ENCODE measurements around the gene TEX47. TPM values are rescaled to one million over a fixed set of nuclear protein-coding genes. Genes with fewer than 3 reads are reported as not detected.

Gene TEX47
- total RNA-seq, 2 donors from 2014 or later: not detected

DNA sequence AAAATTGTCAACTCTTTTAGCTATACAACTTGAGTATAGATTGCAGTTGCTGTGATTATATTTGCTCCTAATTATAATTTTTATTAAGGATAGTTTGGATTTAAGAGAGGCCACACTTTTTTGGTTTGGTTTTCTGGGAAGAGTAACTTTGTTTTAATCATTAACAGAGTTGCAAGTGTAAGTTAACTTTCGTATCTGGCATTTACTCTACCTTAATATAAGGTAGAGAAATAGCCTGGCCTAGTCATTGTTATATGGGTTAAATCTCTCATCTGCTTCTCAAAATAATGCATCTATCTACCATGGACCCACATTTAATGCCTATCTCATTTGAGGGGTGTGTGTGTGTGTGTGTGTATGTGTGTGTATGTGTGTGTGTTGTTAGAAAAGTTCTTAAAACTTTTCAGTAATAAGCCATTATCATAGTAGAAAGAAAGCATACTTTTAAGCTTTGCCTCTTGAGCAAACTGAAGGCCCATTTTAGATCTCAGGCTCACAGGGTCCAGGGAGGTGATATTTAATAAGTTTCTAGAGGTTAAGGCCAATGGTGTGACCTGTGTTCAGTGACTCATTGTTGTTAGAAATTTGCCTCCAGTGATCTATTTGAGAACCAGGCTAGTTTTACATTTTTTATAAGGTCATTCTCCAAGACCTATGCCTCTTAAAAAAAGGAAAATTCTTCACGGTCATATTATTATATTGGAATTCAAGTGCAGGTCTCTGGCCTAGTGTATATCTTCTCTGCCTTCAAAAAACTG, 10.9 kb upstream of the TEX47 start:
- Mint-ChIP-seq H3K9me3 (no peaks in the 10 kb centered on the region), H3K4me3 (no peak overlapping the region), H3K36me3 (ENCODE audit: low read depth) (no peaks in the 10 kb centered on the region), H3K27me3 (ENCODE audit: insufficient read depth) (no peaks in the 10 kb centered on the region), H3K27ac (no peak overlapping the region), H3K4me1 (peaks cover 8% of the 10 kb centered on the region)
- Histone ChIP-seq H3K4me3 (ENCODE audit: low read length) (no peak overlapping the region), H3K36me3 (ENCODE audit: control insufficient read depth, insufficient read depth, low read length) (no peaks in the 10 kb centered on the region), H3K27ac (ENCODE audit: low read depth, low read length) (no peak overlapping the region), H3K9me3 (ENCODE audit: control insufficient read depth, low read length) (no peaks in the 10 kb centered on the region), H3K27me3 (ENCODE audit: control insufficient read depth, insufficient read depth, low read length, poor library complexity, severe bottlenecking) (no peaks in the 10 kb centered on the region), H3K9ac (ENCODE audit: extremely low read depth, low read length, poor library complexity, severe bottlenecking) (no peak overlapping the region), H3K4me1 (ENCODE audit: control insufficient read depth, insufficient read depth, low read length) (no peaks in the 10 kb centered on the region)
- 80% methylated on average over 2 of the region's 2 CpGs; no CpG with 5 or more reads in 1 of the 2 experiments for WGBS, 2 experiments (ENCODE audit: insufficient coverage in 1 of 2, insufficient read length in 1 of 2)
- DNase-seq: no peak
- TF ChIP-seq, protein P1, sequence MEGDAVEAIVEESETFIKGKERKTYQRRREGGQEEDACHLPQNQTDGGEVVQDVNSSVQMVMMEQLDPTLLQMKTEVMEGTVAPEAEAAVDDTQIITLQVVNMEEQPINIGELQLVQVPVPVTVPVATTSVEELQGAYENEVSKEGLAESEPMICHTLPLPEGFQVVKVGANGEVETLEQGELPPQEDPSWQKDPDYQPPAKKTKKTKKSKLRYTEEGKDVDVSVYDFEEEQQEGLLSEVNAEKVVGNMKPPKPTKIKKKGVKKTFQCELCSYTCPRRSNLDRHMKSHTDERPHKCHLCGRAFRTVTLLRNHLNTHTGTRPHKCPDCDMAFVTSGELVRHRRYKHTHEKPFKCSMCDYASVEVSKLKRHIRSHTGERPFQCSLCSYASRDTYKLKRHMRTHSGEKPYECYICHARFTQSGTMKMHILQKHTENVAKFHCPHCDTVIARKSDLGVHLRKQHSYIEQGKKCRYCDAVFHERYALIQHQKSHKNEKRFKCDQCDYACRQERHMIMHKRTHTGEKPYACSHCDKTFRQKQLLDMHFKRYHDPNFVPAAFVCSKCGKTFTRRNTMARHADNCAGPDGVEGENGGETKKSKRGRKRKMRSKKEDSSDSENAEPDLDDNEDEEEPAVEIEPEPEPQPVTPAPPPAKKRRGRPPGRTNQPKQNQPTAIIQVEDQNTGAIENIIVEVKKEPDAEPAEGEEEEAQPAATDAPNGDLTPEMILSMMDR (conservative IDR thresholded peaks at IDR 0.05): no peak

GRCh38 chr7:88801046-88801445, 5.5 kb upstream of the TEX47 start:
- Mint-ChIP-seq H3K36me3 (ENCODE audit: low read depth) (no peaks in the 10 kb centered on the region), H3K4me1 (peaks cover 16% of the 10 kb centered on the region), H3K4me3 (no peak overlapping the region), H3K27ac (peak overlapping the region; percentile 54), H3K9me3 (no peaks in the 10 kb centered on the region), H3K27me3 (ENCODE audit: insufficient read depth) (no peaks in the 10 kb centered on the region)
- DNase-seq: no peak
- no peak overlapping the region for H3K27ac ChIP-seq (ENCODE audit: low read depth, low read length)
- H3K36me3 ChIP-seq (ENCODE audit: control insufficient read depth, insufficient read depth, low read length): no peaks in the 10 kb centered on the region
- H3K4me1 ChIP-seq (ENCODE audit: control insufficient read depth, insufficient read depth, low read length): no peaks in the 10 kb centered on the region
- no peaks in the 10 kb centered on the region for H3K27me3 ChIP-seq (ENCODE audit: control insufficient read depth, insufficient read depth, low read length, poor library complexity, severe bottlenecking)
- TF ChIP-seq, protein P1 (conservative IDR thresholded peaks at IDR 0.05): no peak
- no peak overlapping the region for H3K9ac ChIP-seq (ENCODE audit: extremely low read depth, low read length, poor library complexity, severe bottlenecking)
- WGBS, 2 experiments (ENCODE audit: insufficient coverage in 1 of 2, insufficient read length in 1 of 2): 64 to 74% methylated on average over 2 to 3 of the region's 3 CpGs
- H3K9me3 ChIP-seq (ENCODE audit: control insufficient read depth, low read length): no peaks in the 10 kb centered on the region
- H3K4me3 ChIP-seq (ENCODE audit: low read length): no peak overlapping the region

- Histone ChIP-seq H3K9me3 (ENCODE audit: control insufficient read depth, low read length) (no peaks in the 10 kb centered on the region), H3K36me3 (ENCODE audit: control insufficient read depth, insufficient read depth, low read length) (no peaks in the 10 kb centered on the region), H3K4me3 (ENCODE audit: low read length) (no peak overlapping the region), H3K4me1 (ENCODE audit: control insufficient read depth, insufficient read depth, low read length) (no peaks in the 10 kb centered on the region), H3K9ac (ENCODE audit: extremely low read depth, low read length, poor library complexity, severe bottlenecking) (no peak overlapping the region), H3K27ac (ENCODE audit: low read depth, low read length) (no peak overlapping the region), H3K27me3 (ENCODE audit: control insufficient read depth, insufficient read depth, low read length, poor library complexity, severe bottlenecking) (no peaks in the 10 kb centered on the region)
- TF ChIP-seq, protein P1 (conservative IDR thresholded peaks at IDR 0.05): no peak
- no peaks in the 10 kb centered on the region for H3K36me3 Mint-ChIP-seq (ENCODE audit: low read depth)
- no peaks in the 10 kb centered on the region for H3K27me3 Mint-ChIP-seq (ENCODE audit: insufficient read depth)
- no peak for DNase-seq
- H3K4me3 Mint-ChIP-seq: no peak overlapping the region
- 86 to 100% methylated on average over 1 to 3 of the region's 3 CpGs for WGBS, 2 experiments (ENCODE audit: insufficient coverage in 1 of 2, insufficient read length in 1 of 2)
- H3K27ac Mint-ChIP-seq: no peak overlapping the region
- H3K4me1 Mint-ChIP-seq: no peaks in the 10 kb centered on the region
- no peaks in the 10 kb centered on the region for H3K9me3 Mint-ChIP-seq
These were observed 3.2 kb downstream of the TEX47 start for GRCh38 chr7:88792361-88792760.
